Measurements from ENCODE around the gene HOXB2. TPM values are rescaled to one million over a fixed set of nuclear protein-coding genes. Genes with fewer than 3 reads are reported as not detected.
"Not testable (repeated sequence)": the region's sequence is repeated elsewhere in the genome, so short reads cannot be mapped to it uniquely, and the experiment has no call there.

The HOXB2 gene
- total RNA-seq, 2 experiments from 2014 or later = not detected

DNA sequence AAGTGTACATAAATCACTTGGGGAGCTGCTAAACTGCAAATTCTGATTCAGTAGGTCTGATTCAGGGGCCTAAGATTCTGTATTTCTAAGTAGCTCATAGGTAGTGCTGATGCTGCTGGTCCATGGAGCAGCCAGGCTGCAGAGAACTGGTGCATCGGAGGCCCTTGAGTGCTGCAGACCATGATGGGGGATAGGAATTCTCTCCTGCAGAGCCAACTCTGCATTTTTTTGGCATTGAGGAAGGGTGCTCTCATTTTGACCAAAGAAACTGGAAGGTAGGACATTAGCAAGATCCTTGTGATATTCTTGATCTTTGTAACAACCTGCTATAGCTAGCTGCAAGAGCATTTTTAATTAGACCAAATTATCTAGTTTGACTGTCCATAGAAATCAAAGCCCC is 4.7 kb downstream of the HOXB2 start:
- no peak for DNase-seq (ENCODE audit: low spot score)
- no peaks in the 10 kb centered on the region for H3K79me2 ChIP-seq (ENCODE audit: insufficient read depth, low read depth, low read length)
- H3K4me3 ChIP-seq (ENCODE audit: low read depth, low read length, poor library complexity, severe bottlenecking) = no peak overlapping the region
- H4K20me1 ChIP-seq (ENCODE audit: insufficient read depth, low read length) = no peaks in the 10 kb centered on the region
- no peaks in the 10 kb centered on the region for H3K9me2 ChIP-seq (ENCODE audit: insufficient read depth, low read length)
- H3K36me3 ChIP-seq (ENCODE audit: insufficient read depth, low read length) = no peaks in the 10 kb centered on the region
- no peaks in the 10 kb centered on the region for H3K9me3 ChIP-seq (ENCODE audit: low read length)
- H3K4me2 ChIP-seq (ENCODE audit: low read length) = no peak overlapping the region
- POLR2A ChIA-PET = interaction anchor here (1.1 kb wide), 1 partner anchor 8 kb away, joined by 4 read pairs; no protein-coding TSS in a partner anchor
- H2AFZ ChIP-seq (ENCODE audit: low read length) = no peak overlapping the region
- no peak overlapping the region for H3K27ac ChIP-seq (ENCODE audit: low read depth, low read length, poor library complexity, severe bottlenecking)
- H3K4me1 ChIP-seq (ENCODE audit: insufficient read depth, low read length, poor library complexity, severe bottlenecking) = no peaks in the 10 kb centered on the region
- CTCF ChIA-PET (ENCODE audit: unreplicated experiment) = no interaction called here
- BruUV-seq (replicated peaks) = no TSS peak
- intact Hi-C loops (cut with micrococcal nuclease; ENCODE audit: unreplicated experiment) = no loop called here
- TF ChIP-seq, protein P1, sequence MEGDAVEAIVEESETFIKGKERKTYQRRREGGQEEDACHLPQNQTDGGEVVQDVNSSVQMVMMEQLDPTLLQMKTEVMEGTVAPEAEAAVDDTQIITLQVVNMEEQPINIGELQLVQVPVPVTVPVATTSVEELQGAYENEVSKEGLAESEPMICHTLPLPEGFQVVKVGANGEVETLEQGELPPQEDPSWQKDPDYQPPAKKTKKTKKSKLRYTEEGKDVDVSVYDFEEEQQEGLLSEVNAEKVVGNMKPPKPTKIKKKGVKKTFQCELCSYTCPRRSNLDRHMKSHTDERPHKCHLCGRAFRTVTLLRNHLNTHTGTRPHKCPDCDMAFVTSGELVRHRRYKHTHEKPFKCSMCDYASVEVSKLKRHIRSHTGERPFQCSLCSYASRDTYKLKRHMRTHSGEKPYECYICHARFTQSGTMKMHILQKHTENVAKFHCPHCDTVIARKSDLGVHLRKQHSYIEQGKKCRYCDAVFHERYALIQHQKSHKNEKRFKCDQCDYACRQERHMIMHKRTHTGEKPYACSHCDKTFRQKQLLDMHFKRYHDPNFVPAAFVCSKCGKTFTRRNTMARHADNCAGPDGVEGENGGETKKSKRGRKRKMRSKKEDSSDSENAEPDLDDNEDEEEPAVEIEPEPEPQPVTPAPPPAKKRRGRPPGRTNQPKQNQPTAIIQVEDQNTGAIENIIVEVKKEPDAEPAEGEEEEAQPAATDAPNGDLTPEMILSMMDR (conservative IDR thresholded peaks at IDR 0.05; ENCODE audit: low read length) = no peak

DNA sequence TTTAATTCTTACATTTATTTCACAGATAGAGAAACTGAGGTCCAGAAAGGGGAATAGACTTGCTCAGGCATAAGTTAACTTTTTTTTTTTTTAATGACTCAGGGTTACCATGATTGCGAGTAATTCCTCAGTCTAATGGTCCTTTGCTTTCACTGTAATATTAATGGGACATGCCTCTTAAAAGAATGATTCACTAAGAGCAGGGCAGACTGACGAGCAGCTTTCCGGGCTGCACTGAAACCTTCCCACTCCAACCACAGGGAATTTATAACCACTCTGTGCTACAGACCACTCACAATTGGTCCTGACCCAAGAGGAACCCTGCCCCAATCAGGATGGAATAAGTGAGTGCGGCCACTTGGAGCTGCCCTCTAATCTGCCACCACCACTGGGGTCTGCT is 5.7 kb downstream of the HOXB2 start:
- H3K27ac ChIP-seq (ENCODE audit: low read depth, low read length, poor library complexity, severe bottlenecking) = no peak overlapping the region
- ChIA-PET CTCF (ENCODE audit: unreplicated experiment) (no interaction called here), POLR2A (no interaction called here)
- H3K4me1 ChIP-seq (ENCODE audit: insufficient read depth, low read length, poor library complexity, severe bottlenecking) = no peaks in the 10 kb centered on the region
- no peaks in the 10 kb centered on the region for H3K9me2 ChIP-seq (ENCODE audit: insufficient read depth, low read length)
- TF ChIP-seq EZH2phosphoT487 (IDR thresholded peaks at IDR 0.05; ENCODE audit: borderline replicate concordance, low read depth, low read length) = no peak
- TF ChIP-seq, protein P1 (conservative IDR thresholded peaks at IDR 0.05; ENCODE audit: low read length) = no peak
- no peak for DNase-seq (ENCODE audit: low spot score)
- H3K4me3 ChIP-seq (ENCODE audit: low read depth, low read length, poor library complexity, severe bottlenecking) = no peak overlapping the region
- no peak overlapping the region for H3K4me2 ChIP-seq (ENCODE audit: low read length)
- H3K9me3 ChIP-seq (ENCODE audit: low read length) = no peaks in the 10 kb centered on the region
- H2AFZ ChIP-seq (ENCODE audit: low read length) = no peak overlapping the region
- intact Hi-C loops (cut with micrococcal nuclease; ENCODE audit: unreplicated experiment) = no loop called here
- no peaks in the 10 kb centered on the region for H3K79me2 ChIP-seq (ENCODE audit: insufficient read depth, low read depth, low read length)
- no peaks in the 10 kb centered on the region for H4K20me1 ChIP-seq (ENCODE audit: insufficient read depth, low read length)
- H3K36me3 ChIP-seq (ENCODE audit: insufficient read depth, low read length) = no peaks in the 10 kb centered on the region
- BruUV-seq (replicated peaks) = no TSS peak

DNA sequence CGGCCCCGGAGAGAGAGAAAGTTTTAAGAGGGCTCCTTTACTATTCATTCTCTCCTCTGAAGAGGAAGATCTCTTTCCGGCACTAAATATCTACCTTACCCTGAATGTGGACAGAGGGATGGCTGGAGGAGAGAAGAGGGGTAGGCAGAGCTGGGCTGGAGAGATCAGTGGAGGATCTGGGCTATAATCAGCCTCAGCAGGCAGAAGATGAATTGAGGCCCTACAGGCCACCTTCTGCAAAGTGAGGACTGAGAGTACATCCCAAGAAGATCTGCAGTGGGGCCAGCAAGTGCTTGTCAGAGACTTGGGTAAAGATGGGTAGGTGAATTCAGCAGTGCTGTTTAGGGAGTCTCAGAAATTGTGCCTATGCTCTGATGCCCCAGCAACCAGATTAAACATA is 7.6 kb downstream of the HOXB2 start:
- Histone ChIP-seq H3K4me1 (ENCODE audit: insufficient read depth, low read length, poor library complexity, severe bottlenecking) (no peaks in the 10 kb centered on the region), H2AFZ (ENCODE audit: low read length) (no peak overlapping the region), H3K9me2 (ENCODE audit: insufficient read depth, low read length) (no peaks in the 10 kb centered on the region), H3K4me3 (ENCODE audit: low read depth, low read length, poor library complexity, severe bottlenecking) (no peak overlapping the region), H4K20me1 (ENCODE audit: insufficient read depth, low read length) (no peaks in the 10 kb centered on the region), H3K27ac (ENCODE audit: low read depth, low read length, poor library complexity, severe bottlenecking) (no peak overlapping the region), H3K36me3 (ENCODE audit: insufficient read depth, low read length) (no peaks in the 10 kb centered on the region), H3K79me2 (ENCODE audit: insufficient read depth, low read depth, low read length) (no peaks in the 10 kb centered on the region), H3K4me2 (ENCODE audit: low read length) (no peak overlapping the region), H3K9me3 (ENCODE audit: low read length) (no peaks in the 10 kb centered on the region)
- no TSS peak for BruUV-seq (replicated peaks)
- ChIA-PET POLR2A (no interaction called here), CTCF (ENCODE audit: unreplicated experiment) (no interaction called here)
- TF ChIP-seq, protein P1 (conservative IDR thresholded peaks at IDR 0.05; ENCODE audit: low read length) = no peak
- TF ChIP-seq EZH2phosphoT487 (IDR thresholded peaks at IDR 0.05; ENCODE audit: borderline replicate concordance, low read depth, low read length) = no peak
- DNase-seq (ENCODE audit: low spot score) = no peak
- intact Hi-C loops (cut with micrococcal nuclease; ENCODE audit: unreplicated experiment) = no loop called here

DNA sequence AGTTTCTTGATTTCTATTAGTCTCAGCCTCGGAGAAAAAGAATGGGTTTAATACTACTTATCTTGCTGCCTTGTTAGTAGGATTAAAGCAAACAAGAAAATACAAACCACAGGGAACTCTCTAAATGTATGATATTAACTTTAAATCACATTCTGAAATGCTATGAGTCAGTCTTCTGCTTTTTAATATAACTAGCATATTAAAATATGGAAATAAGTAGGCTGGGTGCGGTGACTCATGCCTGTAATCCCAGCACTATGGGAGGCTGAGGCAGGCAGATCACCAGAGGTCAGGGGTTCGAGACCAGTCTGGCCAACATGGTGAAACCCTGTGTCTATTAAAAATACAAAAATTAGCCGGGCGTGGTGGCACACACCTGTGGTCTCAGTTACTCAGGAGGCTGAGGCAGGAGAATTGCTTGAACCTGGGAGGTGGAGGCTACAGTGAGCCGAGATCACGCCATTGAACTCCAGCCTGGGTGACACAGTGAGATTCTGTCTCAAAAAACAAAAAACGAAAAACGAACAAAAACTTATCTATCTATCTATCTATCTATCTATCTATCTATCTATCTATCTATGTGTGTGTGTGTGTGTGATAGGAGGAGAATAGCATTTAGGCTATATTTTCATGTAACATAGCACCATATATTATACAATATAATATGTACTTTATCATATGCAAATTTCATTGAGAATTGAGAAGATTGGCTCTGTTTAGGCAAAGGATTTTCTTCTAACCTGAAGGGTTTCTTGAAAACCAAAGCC is 8.9 kb downstream of the HOXB2 start:
- H3K27ac ChIP-seq (ENCODE audit: low read depth, low read length, poor library complexity, severe bottlenecking); H3K36me3 ChIP-seq (ENCODE audit: insufficient read depth, low read length); CTCF ChIA-PET (ENCODE audit: unreplicated experiment); DNase-seq (ENCODE audit: low spot score); H4K20me1 ChIP-seq (ENCODE audit: insufficient read depth, low read length); H3K4me2 ChIP-seq (ENCODE audit: low read length); H3K4me3 ChIP-seq (ENCODE audit: low read depth, low read length, poor library complexity, severe bottlenecking); H3K9me2 ChIP-seq (ENCODE audit: insufficient read depth, low read length); H3K79me2 ChIP-seq (ENCODE audit: insufficient read depth, low read depth, low read length); H3K4me1 ChIP-seq (ENCODE audit: insufficient read depth, low read length, poor library complexity, severe bottlenecking); BruUV-seq (replicated peaks); H3K9me3 ChIP-seq (ENCODE audit: low read length); H2AFZ ChIP-seq (ENCODE audit: low read length); intact Hi-C loops (cut with micrococcal nuclease; ENCODE audit: unreplicated experiment): not testable (repeated sequence)
- POLR2A ChIA-PET = interaction anchor here (0.8 to 1.0 kb wide), 2 partner anchors 11 to 123 kb away, joined by 3 to 4 read pairs; no protein-coding TSS in a partner anchor
